ENCODE data around the gene TNIP2. TPM values are rescaled to one million over a fixed set of nuclear protein-coding genes. Genes with fewer than 3 reads are reported as not detected.

TNIP2 gene
- 41.0 TPM for total RNA-seq (2021; ENCODE audit: unreplicated experiment)
- polyA plus RNA-seq (2012) = 44.4 and 46.7 TPM in 2 replicates
- Bru-seq, nascent RNA = percentile 63 among the genes with signal in this experiment
- BruChase-seq, experiment 1, labeled RNA remaining after a 6-hour chase = percentile 76 among the genes with signal in this experiment
- BruChase-seq, experiment 2, labeled RNA remaining after a 2-hour chase = percentile 74 among the genes with signal in this experiment
- long read RNA-seq, transcript TNIP2-201 (6 exons, 1,974 nt) = major isoform, 102 of 156 reads
- long read RNA-seq, partial matches to known transcripts = 19 of 156 reads
- long read RNA-seq, other reads (novel, unspliced or antisense) = 30 of 156 reads

GRCh38 chr4:2755821-2756690 is at the start of gene TNIP2:
Gene TNIP2 (minus strand): TSS chr4:2756336. CDS start chr4:2756289, 47 bp downstream.
- no TSS peak for BruUV-seq (replicated peaks)
- CTCF ChIA-PET = no interaction called here
- Histone ChIP-seq H3K9me3 (ENCODE audit: control insufficient read depth in 1 of 2, insufficient read depth in 1 of 2, low read depth in 1 of 2, low read length in 2 of 2) (no peaks in the 10 kb centered on the region), H3K4me3 (replicated peaks in 1 of 2; ENCODE audit: low read depth in 1 of 2, low read length in 2 of 2) (peak within 1 kb of the TSS; percentile 81 to 86), H3K27ac (ENCODE audit: low read depth, low read length) (peak within 1 kb of the TSS; percentile 98), H3K79me2 (ENCODE audit: insufficient read depth, low read length) (peaks cover 40% of the 10 kb centered on the region), H3K9me2 (ENCODE audit: insufficient read depth) (no peaks in the 10 kb centered on the region), H3K27me3 (ENCODE audit: insufficient read depth, low read length) (no peaks in the 10 kb centered on the region), H4K20me1 (ENCODE audit: insufficient read depth) (no peaks in the 10 kb centered on the region), H3K36me3 (ENCODE audit: control insufficient read depth in 1 of 2, insufficient read depth in 2 of 2, low read length in 2 of 2) (no peaks in the 10 kb centered on the region), H3K4me1 (ENCODE audit: control insufficient read depth in 1 of 2, insufficient read depth in 2 of 2, low read length in 2 of 2) (peaks cover 17 to 22% of the 10 kb centered on the region in 2 experiments; a peak in 3 of 4 replicates), H3K9ac (ENCODE audit: low read length) (peak within 1 kb of the TSS; percentile 82), H3K4me2 (ENCODE audit: low read length) (peak within 1 kb of the TSS; percentile 82), H2AFZ (ENCODE audit: low read depth, low read length, poor library complexity, severe bottlenecking) (no peak within 1 kb of the TSS)
- intact Hi-C loops (cut with micrococcal nuclease) = no loop called here
- no peak for TF ChIP-seq EZH2 (IDR thresholded peaks at IDR 0.05)
- no peak for TF ChIP-seq REST (IDR thresholded peaks at IDR 0.05; ENCODE audit: low read depth)
- TF ChIP-seq ZFX (IDR thresholded peaks at IDR 0.05) = peak; percentile 92; the same call in 1 of the 2 replicates
- no peak for TF ChIP-seq RAD21 (IDR thresholded peaks at IDR 0.05; ENCODE audit: low read depth)
- no peak for TF ChIP-seq SRF (IDR thresholded peaks at IDR 0.05; ENCODE audit: low read depth)
- TF ChIP-seq EZH2phosphoT487 (IDR thresholded peaks at IDR 0.05; ENCODE audit: borderline replicate concordance) = no peak
- no peak for TF ChIP-seq EGR1 (IDR thresholded peaks at IDR 0.05; ENCODE audit: low read depth)
- no peak for TF ChIP-seq CBX3 (IDR thresholded peaks at IDR 0.05; ENCODE audit: low read depth)
- no peak for TF ChIP-seq SIN3A (IDR thresholded peaks at IDR 0.05; ENCODE audit: low read depth)
- TF ChIP-seq MAX (IDR thresholded peaks at IDR 0.05) = no peak
- no peak for TF ChIP-seq FOSL1 (IDR thresholded peaks at IDR 0.05; ENCODE audit: low read depth)
- TF ChIP-seq YY1 (IDR thresholded peaks at IDR 0.05; ENCODE audit: extremely low read depth, insufficient replicate concordance, low read depth, low read length) = peak; percentile 3
- no peak for TF ChIP-seq SP1 (IDR thresholded peaks at IDR 0.05; ENCODE audit: low read depth)
- peak; percentile 82 for TF ChIP-seq POLR2AphosphoS5 (IDR thresholded peaks at IDR 0.05; ENCODE audit: low read depth, low read length)
- peak in 2 of 3 experiments; percentile 7 to 45; a peak in 2 of 6 replicates for TF ChIP-seq CTCF (IDR thresholded peaks at IDR 0.05 in 2 of 3, conservative IDR thresholded peaks at IDR 0.05 in 1 of 3; ENCODE audit: borderline replicate concordance in 1 of 3, insufficient read depth in 1 of 3, low read depth in 2 of 3, low read length in 2 of 3)
- no peak for TF ChIP-seq ZNF274 (IDR thresholded peaks at IDR 0.05; ENCODE audit: low read depth, low read length)
- no peak for TF ChIP-seq TCF7L2 (IDR thresholded peaks at IDR 0.05; ENCODE audit: borderline replicate concordance, extremely low read depth, insufficient read depth, insufficient read length)
- ATAC-seq (peak; percentile 89), DNase-seq (ENCODE audit: low read depth, low spot score) (no peak)
- RAD21 ChIA-PET (ENCODE audit: low non-redundant PET in 1 of 2, low total read pairs in 2 of 2, uncharacterized antibody in 2 of 2, unreplicated experiment in 2 of 2) = no interaction called here
- POLR2A ChIA-PET = no interaction called here

Data from HCT116 (cell line).